ACC112 (cell line): ENCODE measurements around the gene ZNF761.
"Not testable (repeated sequence)": the region's sequence is repeated elsewhere in the genome, so short reads cannot be mapped to it uniquely, and the experiment has no call there.

Source experiments
- H2AFZ ChIP-seq: fragments of 200-600 bp; sonication (generic); one replicate; pipeline ENCODE4 v1.6.0; 2017; ENCODE audit warnings: antibody characterized with exemption, low read length; ENCODE audit not compliant: unreplicated experiment
- H3K27ac ChIP-seq: fragments of 200-600 bp; sonication (generic); 2 replicates; pipeline ENCODE4 v1.5.1; 2014; ENCODE audit warnings: low read depth, mild to moderate bottlenecking, antibody characterized with exemption, low read length, moderate library complexity
- H3K27me3 ChIP-seq: fragments of 200-600 bp; sonication (generic); 2 replicates; pipeline ENCODE4 v1.6.1; 2014; ENCODE audit warnings: mild to moderate bottlenecking, antibody characterized with exemption, low read length, moderate library complexity, mixed read lengths; ENCODE audit not compliant: insufficient read depth
- H3K36me3 ChIP-seq: fragments of 200-600 bp; sonication (generic); 2 replicates; pipeline ENCODE4 v1.6.1; 2016; ENCODE audit warnings: mild to moderate bottlenecking, antibody characterized with exemption, low read length, moderate library complexity, mixed read lengths; ENCODE audit not compliant: insufficient read depth
- H3K4me1 ChIP-seq: fragments of 200-600 bp; sonication (generic); one replicate; pipeline ENCODE4 v1.6.1; 2016; ENCODE audit warnings: low read length, mixed read lengths; ENCODE audit not compliant: insufficient read depth, unreplicated experiment, control insufficient read depth
- H3K4me3 ChIP-seq: fragments of 200-600 bp; sonication (generic); 2 replicates; pipeline ENCODE4 v1.5.1; 2014; ENCODE audit warnings: mild to moderate bottlenecking, low read depth, low read length
- H3K79me2 ChIP-seq: fragments of 200-600 bp; sonication (generic); one replicate; pipeline ENCODE4 v1.6.0; 2016; ENCODE audit warnings: low read length; ENCODE audit not compliant: control insufficient read depth, unreplicated experiment, insufficient read depth

The ZNF761 gene

DNA sequence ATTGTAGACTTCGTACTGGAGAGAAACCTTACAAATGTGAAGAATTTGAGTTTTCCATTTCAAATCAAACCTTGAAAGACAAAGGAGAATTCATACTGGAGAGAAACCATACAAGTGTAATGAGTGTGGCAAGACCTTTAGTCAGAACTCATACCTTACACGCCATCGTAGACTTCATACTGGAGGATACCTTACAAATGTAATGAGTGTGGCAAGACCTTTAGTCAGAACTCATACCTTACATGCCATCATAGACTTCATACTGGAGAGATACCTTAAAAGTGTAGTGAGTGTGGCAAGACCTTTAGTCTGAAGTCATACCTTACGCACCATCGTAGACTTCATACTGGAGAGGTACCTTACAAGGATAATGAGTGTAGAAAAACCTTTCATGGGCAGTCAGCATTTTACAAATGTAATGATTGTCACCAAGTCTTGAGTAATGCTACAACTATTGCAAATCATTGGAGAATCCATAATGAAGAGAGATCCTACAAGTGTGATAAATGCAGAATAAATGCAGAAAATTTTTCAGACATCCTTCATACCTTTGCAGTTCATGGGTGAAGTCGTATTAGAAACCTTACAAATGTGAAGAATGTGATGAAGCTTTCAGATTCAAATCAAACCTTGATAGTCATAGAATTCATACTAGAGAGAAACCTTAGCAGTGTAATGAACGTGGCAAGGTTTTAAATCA is 22.1 kb upstream of the ZNF761 start:
- Histone ChIP-seq H3K27me3 (no peaks in the 10 kb centered on the region), H2AFZ (no peak overlapping the region), H3K4me3 (no peak overlapping the region), H3K36me3 (peaks cover 39% of the 10 kb centered on the region), H3K4me1 (no peaks in the 10 kb centered on the region), H3K27ac (no peak overlapping the region), H3K79me2 (no peaks in the 10 kb centered on the region)

GRCh38 chr19:53420520-53421315 is 11.1 kb upstream of the ZNF761 start:
- not testable (repeated sequence) for H3K4me1 ChIP-seq, H3K36me3 ChIP-seq, H2AFZ ChIP-seq, H3K27ac ChIP-seq, H3K79me2 ChIP-seq, H3K27me3 ChIP-seq, H3K4me3 ChIP-seq

- Histone ChIP-seq H2AFZ (no peak overlapping the region), H3K27ac (no peak overlapping the region), H3K4me1 (no peaks in the 10 kb centered on the region), H3K4me3 (no peak overlapping the region), H3K27me3 (no peaks in the 10 kb centered on the region), H3K36me3 (no peaks in the 10 kb centered on the region), H3K79me2 (no peaks in the 10 kb centered on the region)
These were observed 9.2 kb upstream of the ZNF761 start for GRCh38 chr19:53422551-53422950.

DNA sequence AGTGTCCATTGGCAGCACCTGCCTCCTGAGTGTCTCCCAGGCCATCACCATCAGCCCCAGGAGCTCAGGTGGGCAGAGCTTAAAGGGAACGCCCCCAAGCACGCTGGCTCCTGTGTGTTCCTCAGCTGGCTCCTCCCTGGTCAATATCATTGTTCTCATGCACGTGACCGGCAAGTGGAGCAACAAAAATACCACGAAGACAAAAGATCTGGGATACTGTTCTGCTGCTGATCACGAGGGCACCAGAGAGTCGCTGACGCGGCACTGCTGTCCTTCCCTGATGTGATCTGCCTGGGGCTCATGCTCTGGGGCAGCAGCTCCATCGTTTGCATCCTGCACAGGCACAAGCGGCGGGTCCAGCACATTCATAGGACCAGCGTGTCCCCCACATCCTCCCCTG is 8.7 kb upstream of the ZNF761 start:
- H3K36me3 ChIP-seq, H3K79me2 ChIP-seq, H3K4me1 ChIP-seq, H2AFZ ChIP-seq, H3K4me3 ChIP-seq, H3K27me3 ChIP-seq, H3K27ac ChIP-seq: not testable (repeated sequence)

- not testable (repeated sequence) for H3K36me3 ChIP-seq, H3K4me3 ChIP-seq, H2AFZ ChIP-seq, H3K27ac ChIP-seq, H3K79me2 ChIP-seq, H3K27me3 ChIP-seq, H3K4me1 ChIP-seq
These were observed 8.1 kb upstream of the ZNF761 start for GRCh38 chr19:53423680-53424079.

GRCh38 chr19:53424968-53425597 is 6.7 kb upstream of the ZNF761 start:
- no peaks in the 10 kb centered on the region for H3K4me1 ChIP-seq
- H3K27me3 ChIP-seq: no peaks in the 10 kb centered on the region
- no peaks in the 10 kb centered on the region for H3K79me2 ChIP-seq
- H3K4me3 ChIP-seq: no peak overlapping the region
- H3K27ac ChIP-seq: no peak overlapping the region
- no peaks in the 10 kb centered on the region for H3K36me3 ChIP-seq
- H2AFZ ChIP-seq: no peak overlapping the region

GRCh38 chr19:53432088-53432661 is 391 bp downstream of the ZNF761 start:
- Histone ChIP-seq H2AFZ (peak overlapping the region; percentile 91), H3K79me2 (peaks cover 12% of the 10 kb centered on the region), H3K36me3 (peaks cover 9% of the 10 kb centered on the region; the same call in 1 of the 2 replicates), H3K4me3 (peak overlapping the region; percentile 90), H3K27me3 (no peaks in the 10 kb centered on the region), H3K27ac (no peak overlapping the region; the same call in 1 of the 2 replicates), H3K4me1 (no peaks in the 10 kb centered on the region)

DNA sequence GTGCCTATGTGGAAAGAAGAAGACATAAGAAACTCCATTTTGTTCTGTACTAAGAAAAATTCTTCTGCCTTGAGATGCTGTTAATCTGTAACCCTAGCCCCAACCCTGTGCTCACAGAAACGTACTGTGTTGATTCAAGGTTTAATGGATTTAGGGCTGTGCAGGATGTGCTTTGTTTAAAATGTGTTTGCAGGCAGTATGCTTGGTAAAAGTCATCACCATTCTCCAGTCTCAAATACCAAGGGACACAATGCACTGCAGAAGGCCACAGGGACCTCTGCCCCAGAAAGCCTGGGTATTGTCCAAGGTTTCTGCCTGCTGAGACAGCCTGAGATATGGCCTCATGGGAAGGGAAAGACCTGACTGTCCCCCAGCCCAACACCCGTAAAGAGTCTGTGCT is 12.0 kb downstream of the ZNF761 start:
- H3K4me3 ChIP-seq, H2AFZ ChIP-seq, H3K4me1 ChIP-seq, H3K27ac ChIP-seq, H3K79me2 ChIP-seq, H3K27me3 ChIP-seq: not testable (repeated sequence)
- peaks cover 10% of the 10 kb centered on the region; the same call in 1 of the 2 replicates for H3K36me3 ChIP-seq

DNA sequence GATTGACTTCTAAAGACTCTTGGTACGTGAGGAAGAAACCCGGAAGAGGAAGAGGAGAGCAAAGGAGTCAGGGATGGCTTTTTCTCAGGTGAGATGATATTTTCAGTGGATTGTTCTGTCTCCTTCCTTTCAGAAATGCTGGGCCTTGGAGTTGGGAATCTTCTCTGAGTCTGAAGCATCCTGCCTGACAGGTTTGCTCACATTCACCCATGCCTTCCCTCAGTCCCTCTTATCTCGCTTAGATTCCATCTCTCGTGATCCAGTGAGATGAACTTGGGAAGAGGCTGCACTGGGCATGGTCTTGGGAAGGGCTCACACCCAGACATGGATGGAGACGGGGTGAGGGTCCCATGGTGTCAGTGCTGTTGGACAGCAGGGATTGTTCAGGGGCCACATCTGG is 15.4 kb downstream of the ZNF761 start:
- H3K27ac ChIP-seq, H3K4me1 ChIP-seq, H3K27me3 ChIP-seq, H2AFZ ChIP-seq, H3K79me2 ChIP-seq, H3K4me3 ChIP-seq: not testable (repeated sequence)
- peaks cover 25% of the 10 kb centered on the region for H3K36me3 ChIP-seq

DNA sequence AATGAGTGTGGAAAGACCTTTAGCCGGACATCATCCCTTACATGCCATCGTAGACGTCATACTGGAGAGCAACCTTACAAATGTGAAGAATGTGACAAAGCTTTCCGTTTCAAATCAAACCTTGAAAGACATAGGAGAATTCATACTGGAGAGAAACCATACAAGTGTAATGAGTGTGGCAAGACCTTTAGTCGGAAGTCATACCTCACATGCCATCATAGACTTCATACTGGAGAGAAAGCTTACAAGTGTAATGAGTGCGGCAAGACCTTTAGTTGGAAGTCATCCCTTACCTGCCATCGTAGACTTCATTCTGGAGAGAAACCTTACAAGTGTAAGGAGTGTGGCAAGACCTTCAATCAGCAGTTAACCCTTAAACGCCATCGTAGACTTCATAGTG is 24.0 kb downstream of the ZNF761 start:
- H3K27me3 ChIP-seq: no peaks in the 10 kb centered on the region
- no peaks in the 10 kb centered on the region for H3K4me1 ChIP-seq
- H2AFZ ChIP-seq: no peak overlapping the region
- H3K4me3 ChIP-seq: no peak overlapping the region
- no peaks in the 10 kb centered on the region for H3K79me2 ChIP-seq
- H3K36me3 ChIP-seq: peaks cover 41% of the 10 kb centered on the region
- H3K27ac ChIP-seq: no peak overlapping the region
